GM12878 (cell line): ENCODE data around the gene STX12. TPM values are rescaled to one million over a fixed set of nuclear protein-coding genes. Genes with fewer than 3 reads are reported as not detected.

Source experiments
- ASH2L ChIP-seq: fragments of 300-600, 200-600 bp; sonication (generic); IDR thresholded peaks from 2 replicates; pipeline ENCODE4 v1.6.1; 2017; ENCODE audit warnings: low read depth, mild to moderate bottlenecking, borderline replicate concordance
- ATF2 ChIP-seq: IDR thresholded peaks from 2 replicates; pipeline ENCODE4 v1.6.1; 2012; ENCODE audit warnings: low read length, inconsistent platforms
- BACH1 ChIP-seq: fragments of 450-650 bp; IDR thresholded peaks from 2 replicates; pipeline ENCODE4 v1.6.1; 2017; ENCODE audit warnings: mild to moderate bottlenecking, borderline replicate concordance
- CREB1 ChIP-seq: IDR thresholded peaks from 2 replicates; pipeline ENCODE4 v1.6.1; 2012; ENCODE audit warnings: low read depth, mild to moderate bottlenecking, inconsistent platforms
- CUX1 ChIP-seq: IDR thresholded peaks from 2 replicates; pipeline ENCODE4 v1.6.1; 2012; ENCODE audit warnings: improper control_type of control experiment, low read depth, low read length; ENCODE audit not compliant: insufficient replicate concordance
- DPF2 ChIP-seq: fragments of 450-650 bp; IDR thresholded peaks from 2 replicates; pipeline ENCODE4 v1.6.1; 2017; ENCODE audit warnings: mild to moderate bottlenecking
- E2F8 ChIP-seq: fragments of 450-650 bp; IDR thresholded peaks from 2 replicates; pipeline ENCODE4 v1.6.1; 2018; ENCODE audit warnings: mild to moderate bottlenecking, low read depth, moderate library complexity; ENCODE audit not compliant: partially characterized antibody
- HCFC1 ChIP-seq: fragments of 150-350 bp; IDR thresholded peaks from 2 replicates; pipeline ENCODE4 v1.6.1; 2014; ENCODE audit warnings: low read length
- IKZF2 ChIP-seq, 2 experiments: fragments of 450-650 bp; IDR thresholded peaks; 2 replicates each; pipeline ENCODE4 v1.6.1; 2017; ENCODE audit warnings: mild to moderate bottlenecking in 2 of 2, moderate library complexity in 2 of 2
- MXI1 ChIP-seq: fragments of 150-350 bp; IDR thresholded peaks from 2 replicates; pipeline ENCODE4 v1.6.1; 2011; ENCODE audit warnings: low read depth, mild to moderate bottlenecking, inconsistent platforms, low read length, improper control_type of control experiment
- NR2C2 ChIP-seq: IDR thresholded peaks from 2 replicates; pipeline ENCODE4 v1.6.1; 2011; ENCODE audit warnings: borderline replicate concordance, low read depth; ENCODE audit not compliant: control insufficient read depth, insufficient read length
- POLR2A ChIP-seq: IDR thresholded peaks from 2 replicates; pipeline ENCODE4 v1.6.1; 2011; ENCODE audit warnings: low read depth, mild to moderate bottlenecking, low read length
- POLR2AphosphoS2 ChIP-seq: IDR thresholded peaks from 2 replicates; pipeline ENCODE4 v1.6.1; 2011; ENCODE audit warnings: low read depth, mild to moderate bottlenecking, low read length, improper control_type of control experiment, moderate library complexity
- RBBP5 ChIP-seq: fragments of 200-600 bp; sonication (generic); conservative IDR thresholded peaks from 2 replicates; pipeline ENCODE4 v1.6.1; 2016
- RCOR1 ChIP-seq: conservative IDR thresholded peaks from 2 replicates; pipeline ENCODE4 v1.6.1; 2012; ENCODE audit warnings: low read depth, low read length, improper control_type of control experiment
- RELA ChIP-seq: fragments of 450-650 bp; IDR thresholded peaks from 2 replicates; pipeline ENCODE4 v1.8.0; 2014; ENCODE audit warnings: borderline replicate concordance; ENCODE audit not compliant: partially characterized antibody
- RUNX3 ChIP-seq: IDR thresholded peaks from 2 replicates; pipeline ENCODE4 v1.6.1; 2012; ENCODE audit warnings: low read length, inconsistent platforms
- SMAD5 ChIP-seq: IDR thresholded peaks from 2 replicates; pipeline ENCODE4 v1.6.1; 2016; ENCODE audit warnings: antibody characterized with exemption, low read depth
- TAF1 ChIP-seq: IDR thresholded peaks from 2 replicates; pipeline ENCODE4 v1.6.1; 2011; ENCODE audit warnings: mild to moderate bottlenecking, low read depth, low read length, borderline replicate concordance
- ZBED1 ChIP-seq: IDR thresholded peaks from 2 replicates; pipeline ENCODE4 v1.6.1; 2016; ENCODE audit warnings: borderline replicate concordance
- ZNF217 ChIP-seq: fragments of 450-650 bp; IDR thresholded peaks from 2 replicates; pipeline ENCODE4 v1.6.1; 2017; ENCODE audit warnings: antibody characterized with exemption, mild to moderate bottlenecking
- polyA plus RNA-seq, 11 experiments: library from polyadenylated mRNA; depleted of rRNA in 4 of 11; unstranded in 6 of 11; stranded (reverse) in 5 of 11; fragments of >200 nt; fragmentation: Nextera tagmentation in 4 of 11; fragmentation: Illumina TruSeq in 1 of 11; extraction: Ambion mirVana in 4 of 11; extraction: Trizol in 1 of 11; gene quantifications; 1 replicate in 1 of 11; 2 replicates in 10 of 11; pipeline versions ENCODE4 v1.2.1 to v1.2.3, GENCODE V29; 2011 to 2016; ENCODE audit warnings: inconsistent platforms in 2 of 11, missing spikeins in 2 of 11, low read depth in 1 of 11
- total RNA-seq, 4 experiments: library from RNA; depleted of rRNA in 3 of 4; stranded (reverse); fragments of >200 nt in 3 of 4; fragmentation: Illumina TruSeq in 1 of 4; extraction: Trizol in 1 of 4; gene quantifications; 2 replicates each; pipeline versions ENCODE4 v1.2.1 to v1.2.3, GENCODE V29; 2013 to 2021

STX12 gene
- total and polyA plus RNA-seq, 10 of the 15 experiments (the other 5 are each of a cell fraction or from before 2014, with no cell fraction given): 20.2 to 35.0 (median 28.1) TPM

DNA sequence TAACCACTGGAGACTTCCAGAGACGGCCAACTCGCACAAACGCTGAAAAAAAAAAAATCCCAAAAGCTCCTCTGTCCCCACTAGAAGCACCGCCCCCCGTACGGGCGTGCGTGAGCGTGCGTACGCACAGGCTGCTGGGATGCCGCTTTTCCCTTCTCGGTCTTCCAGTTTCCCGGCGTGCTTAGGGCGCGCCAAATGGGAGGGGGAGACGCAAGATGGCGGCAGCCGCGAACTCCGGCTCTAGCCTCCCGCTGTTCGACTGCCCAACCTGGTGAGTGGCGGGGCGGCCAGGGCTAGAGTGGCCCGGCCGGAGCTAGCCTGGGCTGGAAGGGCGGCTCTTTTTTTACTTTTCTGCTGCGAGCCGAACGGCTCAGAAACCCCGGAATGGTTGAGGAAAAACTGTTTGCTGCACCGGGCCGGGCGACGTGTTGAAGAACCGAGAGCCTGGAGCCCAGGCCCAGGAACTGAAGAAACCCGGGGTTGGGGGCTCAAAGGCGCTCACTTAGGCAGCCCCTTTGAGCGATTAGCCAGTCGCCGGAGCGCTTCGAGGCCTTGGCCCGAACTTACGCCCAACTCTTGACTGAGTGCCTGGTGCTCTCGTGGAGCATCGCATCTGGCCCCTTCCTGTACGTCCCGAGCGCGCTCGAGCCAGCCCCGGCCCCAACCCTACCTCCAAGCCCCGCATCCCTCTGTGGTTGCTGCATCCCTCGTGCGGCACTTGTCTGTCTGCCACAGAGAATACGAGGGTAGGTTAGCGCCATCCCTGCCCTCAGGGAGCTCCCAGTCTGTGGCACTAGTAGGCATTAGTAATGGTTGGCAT, 57.8 kb downstream of the STX12 start, which contains the start of gene PPP1R8 (continued):
- TF ChIP-seq IKZF2 (IDR thresholded peaks at IDR 0.05) (peak; percentile 64 to 66; a peak in 3 of 4 replicates), CREB1 (peak; percentile 75), NR2C2 (no peak), RELA (no peak), SMAD5 (peak; percentile 78), TAF1 (peak; percentile 99), BACH1 (peak; percentile 13; the same call in 1 of the 2 replicates), ATF2 (no peak), CUX1 (no peak), MXI1 (peak; percentile 78), ZNF217 (no peak), RUNX3 (no peak; the same call in 1 of the 2 replicates), RBBP5 (peak; percentile 44; the same call in 1 of the 2 replicates), RCOR1 (0 out of 2 replicates have a peak, but pooled peaks have one; percentile 62), ZBED1 (no peak), E2F8 (no peak), POLR2AphosphoS2 (peak; percentile 75; the same call in 1 of the 2 replicates), DPF2 (0 out of 2 replicates have a peak, but pooled peaks have one; percentile 24), HCFC1 (peak; percentile 64), ASH2L (peak; percentile 86; the same call in 1 of the 2 replicates), POLR2A (peak; percentile 97)
